HG02981 (cell line): ENCODE results near the gene PNMT.

Experiments used
- ATAC-seq: cut with Tn5 transposase; IDR thresholded peaks from one replicate; pipeline ENCODE4 v1.9.1; 2021; ENCODE audit warnings: mild to moderate bottlenecking, moderate library complexity; ENCODE audit not compliant: unreplicated experiment

PNMT gene

DNA sequence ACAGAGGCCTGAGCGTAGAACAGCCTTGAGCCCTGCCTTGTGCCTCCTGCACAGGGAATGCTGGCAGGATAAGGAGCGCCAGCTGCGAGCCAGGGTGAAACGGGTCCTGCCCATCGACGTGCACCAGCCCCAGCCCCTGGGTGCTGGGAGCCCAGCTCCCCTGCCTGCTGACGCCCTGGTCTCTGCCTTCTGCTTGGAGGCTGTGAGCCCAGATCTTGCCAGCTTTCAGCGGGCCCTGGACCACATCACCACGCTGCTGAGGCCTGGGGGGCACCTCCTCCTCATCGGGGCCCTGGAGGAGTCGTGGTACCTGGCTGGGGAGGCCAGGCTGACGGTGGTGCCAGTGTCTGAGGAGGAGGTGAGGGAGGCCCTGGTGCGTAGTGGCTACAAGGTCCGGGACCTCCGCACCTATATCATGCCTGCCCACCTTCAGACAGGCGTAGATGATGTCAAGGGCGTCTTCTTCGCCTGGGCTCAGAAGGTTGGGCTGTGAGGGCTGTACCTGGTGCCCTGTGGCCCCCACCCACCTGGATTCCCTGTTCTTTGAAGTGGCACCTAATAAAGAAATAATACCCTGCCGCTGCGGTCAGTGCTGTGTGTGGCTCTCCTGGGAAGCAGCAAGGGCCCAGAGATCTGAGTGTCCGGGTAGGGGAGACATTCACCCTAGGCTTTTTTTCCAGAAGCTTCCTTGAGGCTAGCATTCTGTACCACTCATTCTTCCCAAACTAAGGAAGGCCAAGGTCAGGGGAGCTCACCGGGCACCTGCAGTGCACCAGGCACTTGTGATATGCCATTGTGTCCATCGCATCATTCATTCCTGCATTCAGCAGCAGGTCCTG is 1.9 kb downstream of the PNMT start:
- ATAC-seq: no peak

DNA sequence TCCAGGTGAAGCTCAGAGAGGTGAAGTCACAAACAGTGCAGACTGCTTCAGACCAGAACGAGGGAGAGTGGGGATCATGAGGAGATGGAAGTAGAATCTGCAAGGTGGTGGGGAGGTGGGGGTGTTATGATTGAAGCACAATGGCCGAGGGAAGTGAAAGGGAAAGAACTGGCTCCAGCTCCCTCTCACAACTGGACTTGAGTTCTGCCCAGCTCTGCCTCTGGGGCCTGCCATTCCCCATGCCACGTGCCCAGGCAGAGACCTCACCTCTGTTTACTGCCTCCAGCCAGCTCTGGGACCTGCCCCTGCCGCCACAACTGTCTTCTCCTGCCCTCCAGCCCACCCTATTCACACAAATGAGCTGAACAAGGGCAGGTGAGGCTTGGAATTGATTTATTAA is 2.5 kb downstream of the PNMT start:
- ATAC-seq: no peak

DNA sequence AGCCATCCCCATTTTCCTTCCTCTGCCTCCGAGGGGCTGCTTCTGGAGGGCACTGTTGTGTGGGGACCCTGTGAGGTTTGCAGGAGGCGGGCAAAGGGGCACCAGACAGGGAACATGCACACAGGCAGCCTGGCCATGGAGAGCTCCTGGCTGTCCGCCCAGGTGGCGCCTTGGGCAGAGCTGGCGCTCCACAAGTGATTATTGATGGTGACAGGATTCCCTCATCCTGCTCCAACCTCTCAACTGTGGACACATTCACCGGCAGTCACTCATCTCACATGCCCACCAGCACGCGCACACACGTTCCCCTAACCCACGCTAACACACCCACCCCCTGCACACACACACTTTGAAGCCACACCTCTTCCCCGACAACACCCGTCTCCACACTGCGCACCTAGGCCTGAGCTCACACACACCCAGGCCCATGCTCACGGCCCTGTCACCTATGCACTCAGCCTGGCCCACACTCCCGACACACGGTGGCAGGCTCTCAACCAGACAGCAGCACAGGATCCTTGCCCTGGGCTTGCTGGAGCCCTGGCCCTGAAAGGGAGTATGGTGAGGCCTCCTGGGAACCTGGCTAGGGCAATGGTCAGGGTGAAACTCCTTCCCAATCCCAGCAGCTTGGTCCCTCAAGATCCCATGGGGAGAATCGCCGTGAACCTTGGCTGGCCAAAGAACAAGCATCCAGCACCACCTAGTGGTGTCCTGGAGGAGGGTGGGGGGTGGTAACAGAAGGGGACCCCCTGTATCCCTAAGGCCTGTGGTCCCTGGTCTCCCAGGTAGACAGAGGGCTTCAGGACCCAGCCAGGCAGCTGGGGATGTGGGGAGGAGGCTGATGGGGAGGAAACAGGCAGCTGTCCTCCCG is 3.6 kb downstream of the PNMT start:
- no peak for ATAC-seq

DNA sequence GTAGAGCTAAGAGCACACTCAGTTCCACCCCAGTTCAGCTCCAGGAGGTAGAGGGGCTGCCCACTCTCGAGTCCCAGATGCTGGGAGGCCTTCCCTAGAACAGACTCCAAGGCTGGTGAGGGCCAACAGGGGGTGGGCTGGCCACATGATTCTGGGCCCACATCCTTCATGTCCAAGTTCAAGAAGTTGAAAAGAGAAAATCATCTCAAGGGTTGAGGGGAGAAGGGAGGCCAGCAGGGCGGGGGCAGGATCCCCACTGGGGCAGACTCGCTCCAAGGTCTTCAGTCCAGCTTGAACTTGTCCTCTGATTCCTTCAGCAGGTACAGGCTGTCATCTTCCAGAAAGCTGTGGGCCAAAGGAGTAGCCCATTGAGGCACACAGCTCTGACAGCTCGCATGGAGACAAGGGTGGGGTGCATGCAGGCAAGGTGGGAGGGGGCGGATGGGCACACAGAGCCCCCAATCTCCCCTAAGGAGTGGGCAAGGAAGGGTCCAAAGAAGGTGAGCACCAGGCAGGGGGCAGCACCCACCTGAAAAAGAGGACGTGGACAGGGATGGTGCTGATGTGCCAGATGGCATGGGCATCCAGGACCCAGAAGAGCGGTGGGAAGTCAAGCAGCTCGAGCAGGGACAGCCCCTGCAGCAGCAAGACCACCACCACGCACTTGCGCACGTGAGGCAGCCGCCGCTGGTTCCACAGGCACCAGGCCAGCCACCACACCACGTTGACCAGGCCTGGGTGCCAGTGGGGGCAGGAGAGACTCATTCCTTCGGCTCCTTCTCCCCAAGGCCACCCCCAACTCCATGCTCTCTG is 4.5 kb downstream of the PNMT start:
- ATAC-seq: no peak

DNA sequence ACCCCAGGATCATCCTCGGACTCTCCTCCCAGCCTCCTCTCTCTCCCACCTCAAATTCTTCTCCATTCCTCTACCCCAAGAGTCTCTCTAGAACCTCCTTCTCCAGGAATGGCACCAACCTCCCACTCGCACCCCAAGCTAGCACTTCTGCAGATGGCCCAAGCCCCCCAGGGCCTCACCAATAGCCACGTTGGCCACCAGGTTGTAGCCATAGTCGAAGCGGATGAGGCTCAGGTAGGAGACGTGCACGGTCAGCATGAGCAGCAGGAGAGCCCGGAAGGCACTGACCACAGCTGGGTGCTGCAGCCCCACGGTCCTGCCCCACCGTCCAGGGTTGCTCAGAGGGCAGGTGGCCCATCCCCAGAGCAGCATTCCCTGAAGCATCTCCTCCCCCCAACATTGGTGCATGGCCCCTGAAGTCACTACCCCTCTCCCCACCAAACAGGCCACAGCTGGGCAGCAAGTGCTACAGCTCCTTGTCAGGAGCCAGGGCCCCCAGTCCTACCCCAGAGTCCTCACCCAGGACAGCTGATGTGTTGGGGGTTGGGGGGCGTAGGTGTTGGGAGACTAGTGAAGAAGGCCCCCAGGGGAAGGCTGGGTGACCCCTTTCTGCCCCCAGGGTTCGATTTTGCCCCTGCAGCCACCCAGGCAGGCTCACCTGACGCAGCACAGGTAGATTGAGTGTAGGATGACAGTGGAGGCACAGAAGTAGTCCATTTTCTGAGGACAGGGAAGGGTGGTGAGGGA is 5.3 kb downstream of the PNMT start:
- no peak for ATAC-seq

DNA sequence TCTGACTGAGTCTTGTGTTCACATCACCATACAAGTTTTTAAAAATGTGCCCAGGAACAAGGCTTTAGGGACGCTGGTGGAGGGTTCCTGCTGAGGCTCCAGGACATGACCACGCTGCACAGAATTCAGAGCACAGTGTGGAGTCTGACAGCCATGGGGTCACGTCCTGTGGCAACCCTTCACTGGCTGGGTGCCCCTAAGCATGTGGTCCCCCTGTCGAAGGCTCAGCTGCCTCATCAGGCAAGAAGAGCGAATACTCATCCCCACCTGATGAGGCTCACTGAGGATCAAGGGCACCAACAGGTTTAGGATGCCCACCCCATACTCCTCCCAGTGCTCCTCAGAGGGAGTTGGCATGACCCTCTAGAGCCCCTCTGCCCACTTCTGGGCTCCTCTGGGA is 5.9 kb downstream of the PNMT start:
- no peak for ATAC-seq

DNA sequence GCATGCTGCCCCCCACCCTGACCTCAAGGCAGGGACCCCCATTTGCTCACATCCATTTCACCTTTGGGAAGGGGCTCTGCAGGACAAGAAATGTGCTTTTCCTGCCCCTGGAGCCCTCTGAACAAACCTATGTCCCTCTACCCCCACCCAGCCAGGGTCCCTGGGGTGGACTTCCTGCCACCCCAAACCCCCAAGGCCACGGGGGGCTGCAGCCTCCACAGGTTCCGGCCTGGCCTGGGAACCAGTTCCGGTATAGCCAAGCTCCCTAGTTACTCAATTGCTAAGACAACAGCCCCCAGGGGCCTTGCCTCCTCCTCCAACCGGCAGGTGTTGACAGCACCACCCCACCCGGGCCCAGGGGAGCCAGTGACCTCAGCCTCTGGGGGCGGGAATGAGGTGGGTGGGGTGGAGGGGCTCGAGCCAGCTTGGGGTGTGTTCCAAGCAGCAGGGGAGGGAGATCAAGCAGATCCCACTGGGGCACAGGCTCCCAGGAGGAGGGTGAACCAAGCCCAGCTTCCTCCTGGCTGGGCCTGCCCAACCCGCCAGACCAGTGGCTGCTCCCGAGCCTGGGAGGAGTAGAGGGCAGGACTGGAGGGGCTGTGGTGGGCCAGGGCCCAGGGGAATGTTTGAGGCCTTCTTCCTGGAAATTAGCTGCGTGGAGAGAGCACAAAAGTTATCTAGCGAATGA is 6.6 kb downstream of the PNMT start:
- ATAC-seq: no peak

DNA sequence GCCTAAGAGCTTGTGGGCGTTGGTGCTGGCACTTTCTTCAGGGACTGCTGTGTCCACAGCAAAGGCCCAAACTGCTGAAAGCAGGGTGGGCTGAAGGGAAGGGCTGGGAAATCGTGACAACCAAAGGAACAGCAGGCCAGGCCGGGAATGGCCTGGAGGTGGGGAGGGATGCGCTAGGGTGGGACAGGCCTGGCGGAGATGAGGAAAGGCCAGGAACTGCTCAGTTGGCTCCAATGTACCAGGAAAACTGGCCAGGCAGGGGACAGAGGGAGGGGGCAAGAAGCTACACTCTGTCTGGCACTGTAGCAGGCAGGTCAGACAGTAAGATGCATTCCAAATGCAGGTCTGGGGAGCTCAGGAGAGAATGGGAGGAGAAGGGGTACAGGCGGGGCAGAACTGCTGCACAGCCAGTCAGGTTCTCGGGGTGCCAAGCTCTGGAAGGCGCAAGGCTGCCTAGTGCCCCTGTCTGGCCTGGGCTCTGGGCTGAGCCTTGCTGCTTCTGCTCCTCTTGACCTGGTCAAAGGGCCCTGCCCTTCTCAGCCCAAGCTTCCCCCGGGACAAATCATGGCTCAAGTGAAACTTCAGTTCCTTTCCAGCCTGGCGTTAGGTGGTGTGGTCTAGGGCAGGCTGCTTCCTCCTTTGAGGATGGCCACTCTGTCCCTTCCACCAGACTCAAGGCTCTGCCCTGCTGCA is 7.3 kb downstream of the PNMT start:
- ATAC-seq: no peak

DNA sequence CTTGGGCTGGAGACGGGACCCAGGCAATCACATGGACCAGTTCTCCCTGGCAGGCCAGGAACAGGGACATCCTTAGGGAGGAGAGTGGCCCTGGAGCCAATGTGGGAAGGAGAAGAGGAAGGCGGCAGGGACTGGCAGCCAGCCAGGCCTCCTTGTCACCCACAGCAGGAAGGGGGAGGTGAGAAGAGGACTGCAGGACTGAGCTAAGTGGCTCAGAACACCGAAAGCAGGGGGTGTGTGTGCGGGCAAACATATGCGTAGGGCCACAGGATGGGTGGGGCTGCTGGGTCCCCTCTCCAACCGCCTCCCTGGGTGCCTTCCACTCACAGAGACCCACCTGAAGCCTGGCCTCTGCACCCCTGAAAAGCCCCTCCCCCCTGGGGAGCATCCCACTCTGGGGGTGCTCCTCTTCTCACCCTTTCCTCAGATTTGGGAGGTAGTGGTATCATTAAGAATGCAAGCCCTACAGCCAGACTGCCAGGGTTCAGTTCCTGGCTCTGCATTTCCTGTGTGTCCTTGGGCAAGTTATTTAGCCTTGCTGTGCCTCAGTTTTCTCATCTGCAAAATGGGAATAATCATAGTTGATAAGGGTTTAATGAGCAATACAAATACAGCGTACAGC is 8.1 kb downstream of the PNMT start:
- no peak for ATAC-seq

DNA sequence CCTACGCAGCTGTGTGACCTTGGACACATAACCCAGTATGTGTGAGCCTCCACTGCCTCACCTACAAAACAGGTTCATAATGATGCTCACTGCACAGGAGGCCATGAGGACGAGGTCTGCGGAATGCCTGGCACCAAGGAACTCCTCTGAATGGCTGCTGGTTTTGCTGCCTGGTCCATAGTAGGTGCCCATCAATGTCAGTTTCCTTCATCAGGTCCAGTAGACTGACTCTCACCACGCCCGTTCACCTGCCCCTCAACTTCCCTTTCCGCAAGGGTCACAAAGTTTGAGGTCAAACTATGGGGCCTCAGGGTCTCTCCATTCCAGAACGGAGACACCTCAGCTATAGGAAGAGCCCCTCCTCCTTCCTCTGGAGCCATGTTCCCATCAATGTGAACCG is 8.8 kb downstream of the PNMT start:
- ATAC-seq: no peak

DNA sequence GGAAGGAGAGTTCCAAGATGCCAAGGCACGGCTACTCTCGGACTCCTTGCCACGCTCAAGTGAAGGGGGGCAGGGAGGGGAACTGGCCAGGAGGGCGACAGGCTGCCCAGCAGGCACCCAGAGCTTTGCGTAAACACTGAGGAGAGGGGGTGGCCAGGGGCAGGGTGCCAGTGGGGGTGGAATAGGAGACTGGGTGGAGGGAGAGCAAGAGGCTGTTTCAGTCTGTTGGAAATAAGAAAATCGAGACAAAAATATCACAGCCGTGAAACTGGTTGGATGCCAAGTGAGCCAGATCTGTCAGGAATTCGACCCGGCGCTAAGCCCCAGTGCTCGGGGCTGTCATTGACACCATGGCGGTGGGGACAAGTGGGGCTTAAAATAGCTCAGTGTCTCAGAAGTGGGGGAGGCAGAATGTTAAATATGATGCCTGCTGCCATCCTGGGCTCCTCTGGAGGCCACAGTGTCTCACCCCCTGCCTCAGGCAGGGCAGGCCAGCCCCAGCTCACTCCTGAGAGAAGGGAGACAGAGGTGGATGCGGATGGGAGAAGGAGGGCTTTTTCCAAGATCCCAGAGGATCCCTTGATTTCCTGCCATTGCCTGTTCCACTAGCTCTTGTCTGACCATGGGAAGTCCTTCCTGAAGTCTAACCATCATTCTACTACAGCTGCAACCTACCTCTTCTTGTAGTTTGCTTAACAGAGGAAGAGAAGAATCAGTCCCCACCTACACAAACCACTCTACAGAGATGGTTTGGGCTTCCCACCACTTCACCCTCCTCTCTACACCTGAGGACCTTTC is 9.5 kb downstream of the PNMT start:
- ATAC-seq: no peak

DNA sequence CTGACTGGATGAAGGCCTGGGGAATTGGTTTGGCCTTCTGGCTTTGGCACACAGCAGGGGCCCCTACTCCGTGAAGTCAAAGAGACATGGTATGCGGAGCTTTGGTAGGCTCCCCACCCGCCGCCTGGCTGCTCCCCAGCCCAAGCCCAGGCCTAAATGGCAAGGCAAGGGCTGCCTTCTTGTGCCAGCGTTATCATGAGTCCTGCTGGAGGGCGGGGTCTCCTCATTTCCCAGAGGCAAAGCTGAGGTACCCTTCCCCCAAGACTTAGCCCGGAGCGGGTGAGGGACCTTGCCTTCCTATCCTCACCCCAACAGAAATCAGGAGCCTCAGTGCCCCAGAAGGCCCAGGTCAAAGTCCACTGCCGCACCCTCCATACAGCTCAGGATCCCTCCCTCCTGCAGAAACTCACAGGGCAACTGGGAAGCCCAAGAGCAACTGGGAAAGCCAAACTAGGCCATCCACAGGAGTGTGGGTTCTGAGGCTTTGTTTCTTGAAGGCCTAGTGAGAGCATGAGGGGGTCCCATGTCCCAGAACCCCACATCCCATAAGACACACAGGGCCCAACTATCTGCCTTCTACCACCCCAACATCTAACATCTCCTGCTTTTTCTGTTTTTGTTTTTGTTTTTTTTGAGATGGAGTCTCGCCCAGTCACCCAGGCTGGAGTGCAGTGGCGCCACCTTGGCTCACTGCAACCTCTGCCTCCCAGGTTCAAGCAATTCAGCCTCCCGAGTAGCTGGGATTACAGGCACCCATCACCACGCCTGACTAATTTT is 10.3 kb downstream of the PNMT start:
- no peak for ATAC-seq

DNA sequence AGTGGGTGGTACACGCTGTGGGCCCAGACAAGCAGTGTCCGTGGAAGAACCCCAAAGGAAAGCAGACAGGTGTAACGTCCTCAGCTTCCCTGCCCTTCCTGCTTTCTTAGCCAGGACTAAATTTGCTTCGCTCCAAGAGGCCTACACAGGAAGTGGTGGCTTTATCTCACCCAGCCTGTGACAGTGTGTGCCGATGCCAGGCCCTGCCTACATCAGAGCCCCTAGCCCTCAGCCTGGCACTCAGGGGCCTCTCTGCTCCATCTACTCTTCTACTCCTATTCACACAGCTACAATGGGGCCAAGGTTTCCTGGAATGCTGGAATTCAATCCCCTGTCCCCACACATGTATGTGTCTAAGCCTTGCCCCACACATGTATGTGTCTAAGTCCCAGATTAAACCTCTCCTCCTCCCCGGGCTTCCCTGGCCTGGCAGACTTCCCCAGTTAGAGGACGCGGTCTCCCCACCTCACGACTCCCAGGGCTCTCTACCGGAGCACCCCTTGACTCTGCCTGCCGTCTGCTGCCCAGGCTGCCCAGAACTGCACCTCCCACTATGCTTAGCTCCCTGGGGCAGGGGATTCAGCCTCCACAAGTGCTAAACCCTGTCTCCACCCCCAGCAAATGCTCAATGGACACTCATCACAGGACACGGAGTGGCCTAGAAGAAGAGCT is 11.4 kb downstream of the PNMT start:
- no peak for ATAC-seq

DNA sequence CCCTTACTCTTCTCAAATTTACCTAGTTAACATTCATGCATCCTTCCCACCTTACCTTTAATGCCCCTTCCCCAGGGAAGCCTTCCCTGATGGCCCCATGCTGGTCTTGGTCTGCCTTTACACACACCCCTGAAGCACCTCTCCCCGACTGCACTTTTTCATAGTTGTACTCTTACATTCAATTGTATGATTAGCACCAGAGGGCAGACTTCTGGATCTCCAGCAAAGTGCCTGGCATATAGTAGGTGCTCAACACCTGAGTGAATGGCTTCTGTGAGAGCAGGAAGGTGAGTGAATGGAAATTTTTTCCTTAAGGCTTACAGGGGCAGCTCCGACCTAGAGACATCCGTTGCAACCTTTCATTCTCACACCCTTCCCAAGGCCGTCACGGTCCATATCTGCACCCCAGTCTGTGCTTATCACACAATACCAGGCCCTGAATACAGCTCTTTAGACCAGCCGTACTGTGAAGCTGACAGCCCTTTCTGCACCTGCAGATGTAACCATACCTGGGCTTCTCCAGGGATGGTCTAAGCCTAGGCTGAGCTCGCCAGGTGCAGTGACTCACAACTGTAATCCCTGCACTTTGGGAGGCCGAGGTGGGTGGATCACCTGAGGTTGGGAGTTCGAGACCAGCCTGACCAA is 15.2 kb downstream of the PNMT start:
- ATAC-seq: no peak

DNA sequence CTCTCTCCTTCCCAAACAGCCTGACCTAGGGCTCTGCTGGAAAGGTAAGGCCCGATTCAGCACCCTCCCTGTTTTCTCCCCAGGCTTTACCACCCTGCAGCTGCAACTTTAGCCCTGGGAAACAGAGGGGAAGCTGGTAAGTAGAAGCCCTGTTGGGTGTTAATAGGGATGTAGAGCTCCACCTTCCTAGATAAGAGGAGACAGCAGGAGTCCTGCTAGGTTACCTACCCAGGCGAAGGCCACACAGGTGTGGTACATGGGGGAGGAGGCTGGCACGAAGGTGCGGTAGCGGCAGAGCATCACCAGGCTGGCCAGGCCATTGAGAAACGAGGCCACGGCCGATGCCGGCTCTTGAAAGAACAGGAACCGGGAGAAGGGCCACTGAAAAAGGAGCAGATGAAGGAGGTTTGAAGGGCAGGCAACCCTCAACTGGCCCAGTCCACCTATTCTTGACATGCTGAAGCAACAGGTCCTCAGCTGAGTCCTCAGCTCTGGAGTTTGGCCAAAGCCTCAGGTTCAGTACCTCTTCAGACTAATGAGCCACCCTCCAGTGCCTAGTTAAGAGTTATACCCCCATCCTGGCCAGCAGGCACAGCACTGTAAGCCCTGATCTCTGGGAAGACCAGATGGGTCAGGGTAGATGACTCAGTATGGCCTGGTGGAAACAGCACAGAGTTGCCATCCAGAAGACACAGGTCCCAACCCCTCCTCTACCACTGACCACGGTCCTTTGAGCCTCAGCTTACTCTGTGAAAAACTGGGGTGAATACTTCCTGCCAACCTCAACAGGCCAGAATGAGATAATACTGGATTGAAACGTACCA is 16.3 kb downstream of the PNMT start:
- ATAC-seq: no peak
